Transverse colon (tissue), 1 donor: ENCODE data around the gene SNRPA.

Source experiments
- EP300 ChIP-seq: sonication (generic); formaldehyde crosslinking; IDR thresholded peaks from one replicate; pipeline ENCODE4 v1.6.1; 2017; ENCODE audit warnings: antibody characterized with exemption, low read depth
- POLR2A ChIP-seq: fragments of 450-650 bp; IDR thresholded peaks from one replicate; pipeline ENCODE4 v1.6.1; 2016; ENCODE audit warnings: antibody characterized with exemption, mild to moderate bottlenecking, moderate library complexity

DNA sequence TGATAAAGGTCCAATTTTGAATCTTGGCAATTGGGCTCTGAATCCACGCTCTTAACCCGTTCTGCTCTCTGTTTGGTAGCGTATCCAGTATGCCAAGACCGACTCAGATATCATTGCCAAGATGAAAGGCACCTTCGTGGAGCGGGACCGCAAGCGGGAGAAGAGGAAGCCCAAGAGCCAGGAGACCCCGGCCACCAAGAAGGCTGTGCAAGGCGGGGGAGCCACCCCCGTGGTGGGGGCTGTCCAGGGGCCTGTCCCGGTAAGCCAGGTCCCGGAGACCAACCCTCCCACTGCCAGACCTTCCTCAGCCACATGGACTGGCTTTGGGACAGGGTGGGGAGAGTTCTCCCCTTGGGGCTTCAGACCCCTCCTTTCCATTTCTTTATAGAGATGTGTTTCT lies 8.3 kb downstream of the SNRPA start:
- TF ChIP-seq EP300 = no peak
- no peak for TF ChIP-seq POLR2A
